ENCODE results near the gene SHISA2. TPM values are rescaled to one million over a fixed set of nuclear protein-coding genes. Genes with fewer than 3 reads are reported as not detected.

SHISA2 gene
- total and polyA plus RNA-seq, 2 of the 8 experiments (the other 6 are each of a cell fraction or from before 2014, with no cell fraction given): 10.2 to 23.8 TPM

GRCh38 chr13:26046639-26047038 lies 5.2 kb downstream of the SHISA2 start:
- POLR2A ChIA-PET (ENCODE audit: partially characterized antibody): no interaction called here
- Histone ChIP-seq H3K23ac (ENCODE audit: insufficient read length) (no peak overlapping the region), H3K79me1 (ENCODE audit: low read depth, low read length) (no peaks in the 10 kb centered on the region), H2AK5ac (ENCODE audit: low read depth, low read length) (no peak overlapping the region), H3K9ac (replicated peaks in 1 of 4; ENCODE audit: extremely low read depth in 1 of 4, low read depth in 3 of 4, low read length in 3 of 4) (no peak overlapping the region), H2BK20ac (ENCODE audit: low read length) (no peak overlapping the region), H3K4me2 (ENCODE audit: insufficient read depth in 1 of 2, low read depth in 2 of 2, low read length in 2 of 2) (no peak overlapping the region), H4K5ac (ENCODE audit: insufficient read length, low read depth, low read length) (no peak overlapping the region), H2AFZ (ENCODE audit: low read length) (no peak overlapping the region), H3K56ac (replicated peaks; ENCODE audit: insufficient read length, low read depth, low read length) (no peak overlapping the region), H4K8ac (ENCODE audit: extremely low read depth, insufficient read depth, low read length) (no peak overlapping the region), H3K4me1 (replicated peaks in 1 of 4; ENCODE audit: control insufficient read depth in 3 of 4, insufficient read depth in 4 of 4, low read length in 3 of 4) (peaks cover 0 to 3% (median 2%) of the 10 kb centered on the region in 4 experiments; a peak in 3 of 7 replicates), H3K9me3 (ENCODE audit: insufficient read depth in 2 of 2, low read depth in 1 of 2, low read length in 1 of 2) (no peaks in the 10 kb centered on the region), H3K36me3 (ENCODE audit: control insufficient read depth in 2 of 4, insufficient read depth in 4 of 4, low read length in 3 of 4) (peaks cover 2 to 9% (median 6%) of the 10 kb centered on the region in 4 experiments; a peak in 5 of 8 replicates), H3K4me3 (ENCODE audit: extremely low read depth in 1 of 4, insufficient read depth in 2 of 4, low read depth in 3 of 4, low read length in 4 of 4) (no peak overlapping the region), H3K23me2 (ENCODE audit: low read depth, low read length) (peaks cover 17% of the 10 kb centered on the region; the same call in 1 of the 2 replicates), H3K4ac (replicated peaks; ENCODE audit: insufficient read length, low read depth, low read length) (no peak overlapping the region), H2BK15ac (ENCODE audit: low read length) (no peak overlapping the region), H3K14ac (ENCODE audit: insufficient read length) (no peak overlapping the region), H3K79me2 (ENCODE audit: control insufficient read depth in 1 of 2, insufficient read depth in 2 of 2, low read length in 2 of 2) (peaks cover 0 to 9% of the 10 kb centered on the region in 2 experiments; a peak in 1 of 4 replicates), H3K27me3 (replicated peaks in 1 of 4; ENCODE audit: control insufficient read depth in 3 of 4, extremely low read depth in 1 of 4, insufficient read depth in 3 of 4, low read length in 3 of 4) (peaks cover 9 to 31% (median 17%) of the 10 kb centered on the region in 4 experiments; a peak in 6 of 7 replicates), H2BK120ac (replicated peaks; ENCODE audit: low read depth, low read length) (no peak overlapping the region), H2BK12ac (ENCODE audit: low read depth, low read length) (no peak overlapping the region), H4K20me1 (replicated peaks in 1 of 2; ENCODE audit: control insufficient read depth in 1 of 2, insufficient read depth in 2 of 2, low read length in 2 of 2) (peaks cover 2 to 5% of the 10 kb centered on the region in 2 experiments), H2BK5ac (ENCODE audit: low read depth, low read length) (no peak overlapping the region), H3K18ac (ENCODE audit: extremely low read depth, low read length) (no peak overlapping the region), H4K91ac (replicated peaks; ENCODE audit: insufficient read length, low read length) (no peak overlapping the region), H3K27ac (ENCODE audit: low read depth, low read length) (no peak overlapping the region)
- WGBS, 2 experiments (ENCODE audit: extremely low coverage in 1 of 2, insufficient coverage in 1 of 2, insufficient read length in 1 of 2, insufficient replicate concordance in 2 of 2, low coverage in 1 of 2, low lambda C conversion rate in 2 of 2, missing lambda C conversion rate in 1 of 2): 94% methylated on average over 16 of the region's 16 CpGs; no CpG with 5 or more reads in 1 of the 2 experiments
- FAIRE-seq (no peak), DNase-seq (ENCODE audit: low read depth in 1 of 2, low spot score in 2 of 2) (no peak)
- CTCF ChIA-PET (ENCODE audit: partially characterized antibody): interaction anchor here (0.7 kb wide), 1 partner anchor 182 kb away, joined by 3 read pairs; no protein-coding TSS in a partner anchor
- TF ChIP-seq SIN3A (conservative IDR thresholded peaks at IDR 0.05 in 1 of 2, IDR thresholded peaks at IDR 0.05 in 1 of 2; ENCODE audit: low read depth in 1 of 2, low read length in 2 of 2) (no peak), HDAC6 (IDR thresholded peaks at IDR 0.05; ENCODE audit: low read depth, low read length) (no peak), SP4 (IDR thresholded peaks at IDR 0.05; ENCODE audit: low read length) (no peak), JUN (IDR thresholded peaks at IDR 0.05; ENCODE audit: low read depth, low read length) (no peak), KDM4A (IDR thresholded peaks at IDR 0.05; ENCODE audit: low read depth, low read length, severe bottlenecking) (no peak), CHD2 (IDR thresholded peaks at IDR 0.05; ENCODE audit: low read length) (no peak), SP1 (IDR thresholded peaks at IDR 0.05; ENCODE audit: low read depth, low read length) (no peak), RNF2 (IDR thresholded peaks at IDR 0.05; ENCODE audit: borderline replicate concordance, low read depth, low read length, missing control alignments, poor library complexity, severe bottlenecking) (no peak), JUND (IDR thresholded peaks at IDR 0.05; ENCODE audit: low read length) (no peak), NANOG (IDR thresholded peaks at IDR 0.05; ENCODE audit: insufficient read depth, low read depth, low read length, poor library complexity, severe bottlenecking) (no peak), CREB1 (IDR thresholded peaks at IDR 0.05) (no peak), CBX5 (IDR thresholded peaks at IDR 0.05; ENCODE audit: low read depth, low read length) (no peak), BACH1 (IDR thresholded peaks at IDR 0.05; ENCODE audit: low read length) (no peak), SAP30 (IDR thresholded peaks at IDR 0.05; ENCODE audit: insufficient read depth, insufficient replicate concordance, low read length) (no peak), SIRT6 (IDR thresholded peaks at IDR 0.05; ENCODE audit: low read length) (no peak)
